Gastrocnemius medialis (tissue), 4 donors: ENCODE measurements around the gene VSIG1.

ENCODE experiments used
- CTCF ChIP-seq, 5 experiments: fragments of 450-650 bp in 3 of 5; fragments of 200-600 bp in 2 of 5; sonication (generic) in 2 of 5; IDR thresholded peaks in 4 of 5; conservative IDR thresholded peaks in 1 of 5; 1 replicate in 4 of 5; 2 replicates in 1 of 5; pipeline ENCODE4 v1.5.1; 2016 to 2019; ENCODE audit warnings: antibody characterized with exemption in 5 of 5, mild to moderate bottlenecking in 3 of 5, moderate library complexity in 3 of 5
- POLR2A ChIP-seq, 2 donors: fragments of 450-650 bp; IDR thresholded peaks; one replicate each; pipeline ENCODE4 v1.6.1; 2017; ENCODE audit warnings: antibody characterized with exemption in 2 of 2, mild to moderate bottlenecking in 2 of 2, moderate library complexity in 2 of 2

- TF ChIP-seq CTCF (IDR thresholded peaks at IDR 0.05 in 4 of 5, conservative IDR thresholded peaks at IDR 0.05 in 1 of 5), result no peak
- no peak for TF ChIP-seq POLR2A (IDR thresholded peaks at IDR 0.05)
Measured at GRCh38 chrX:108025954-108026600, 18.8 kb upstream of the VSIG1 start.
